ENCODE measurements around the gene SCN9A. TPM values are rescaled to one million over a fixed set of nuclear protein-coding genes. Genes with fewer than 3 reads are reported as not detected.

The SCN9A gene
- total RNA-seq, 3 donors from 2014 or later (not counting 1 experiment from before 2014, with no cell fraction given) = 0.28 to 1.4 (median 0.39) TPM

GRCh38 chr2:166293984-166294383 lies 81.8 kb downstream of the SCN9A start:
- ATAC-seq = no peak
- Histone ChIP-seq H3K27me3 (ENCODE audit: control insufficient read depth, insufficient read depth, low read length) (no peaks in the 10 kb centered on the region), H3K4me3 (ENCODE audit: low read length) (no peak overlapping the region), H3K27ac (ENCODE audit: low read length) (no peak overlapping the region), H3K4me1 (ENCODE audit: control insufficient read depth, insufficient read depth, low read length) (no peaks in the 10 kb centered on the region), H3K36me3 (ENCODE audit: control insufficient read depth, insufficient read depth, low read length) (no peaks in the 10 kb centered on the region), H3K9me3 (ENCODE audit: control insufficient read depth, insufficient read depth, low read length) (no peaks in the 10 kb centered on the region)
- intact Hi-C loops (cut with micrococcal nuclease) = no loop called here
- Mint-ChIP-seq H3K27me3 (ENCODE audit: low read depth in 2 of 2) (no peaks in the 10 kb centered on the region), H3K4me1 (no peaks in the 10 kb centered on the region), H3K36me3 (no peaks in the 10 kb centered on the region), H3K4me3 (no peak overlapping the region), H3K27ac (no peak overlapping the region), H3K9me3 (peaks cover 13 to 15% of the 10 kb centered on the region in 2 donors)
- no peak for TF ChIP-seq CTCF (IDR thresholded peaks at IDR 0.05)
- no CpG with 5 or more reads among the region's 1 CpG for WGBS (ENCODE audit: insufficient coverage)
- no peak for DNase-seq

GRCh38 chr2:166285215-166285614 lies 90.5 kb downstream of the SCN9A start:
- no peaks in the 10 kb centered on the region for H3K9me3 ChIP-seq (ENCODE audit: control insufficient read depth, insufficient read depth, low read length)

GRCh38 chr2:166284359-166284758 lies 91.4 kb downstream of the SCN9A start:
- no peaks in the 10 kb centered on the region for H3K9me3 ChIP-seq (ENCODE audit: control insufficient read depth, insufficient read depth, low read length)
- no peaks in the 10 kb centered on the region for H3K36me3 ChIP-seq (ENCODE audit: control insufficient read depth, insufficient read depth, low read length)
- no peaks in the 10 kb centered on the region for H3K4me1 ChIP-seq (ENCODE audit: control insufficient read depth, insufficient read depth, low read length)
- ATAC-seq (no peak), DNase-seq (no peak)
- intact Hi-C loops (cut with micrococcal nuclease) = no loop called here
- Mint-ChIP-seq H3K27me3 (ENCODE audit: low read depth in 2 of 2) (no peaks in the 10 kb centered on the region), H3K27ac (no peak overlapping the region), H3K36me3 (no peaks in the 10 kb centered on the region), H3K9me3 (peaks cover 0 to 2% of the 10 kb centered on the region in 2 donors), H3K4me1 (no peaks in the 10 kb centered on the region), H3K4me3 (no peak overlapping the region)
- TF ChIP-seq CTCF (IDR thresholded peaks at IDR 0.05) = no peak
- H3K27ac ChIP-seq (ENCODE audit: low read length) = no peak overlapping the region
- WGBS (ENCODE audit: insufficient coverage) = 86% methylated on average over 9 of the region's 9 CpGs
- H3K4me3 ChIP-seq (ENCODE audit: low read length) = no peak overlapping the region
- H3K27me3 ChIP-seq (ENCODE audit: control insufficient read depth, insufficient read depth, low read length) = no peaks in the 10 kb centered on the region

More at GRCh38 chr2:166285215-166285614, 90.5 kb downstream of the SCN9A start:
- Histone ChIP-seq H3K4me1 (ENCODE audit: control insufficient read depth, insufficient read depth, low read length) (no peaks in the 10 kb centered on the region), H3K4me3 (ENCODE audit: low read length) (no peak overlapping the region), H3K36me3 (ENCODE audit: control insufficient read depth, insufficient read depth, low read length) (no peaks in the 10 kb centered on the region), H3K27ac (ENCODE audit: low read length) (no peak overlapping the region), H3K27me3 (ENCODE audit: control insufficient read depth, insufficient read depth, low read length) (no peaks in the 10 kb centered on the region)
- intact Hi-C loops (cut with micrococcal nuclease) = no loop called here
- peaks cover 0 to 4% of the 10 kb centered on the region in 2 donors for H3K9me3 Mint-ChIP-seq
- no peak overlapping the region for H3K27ac Mint-ChIP-seq
- no peaks in the 10 kb centered on the region for H3K27me3 Mint-ChIP-seq (ENCODE audit: low read depth in 2 of 2)
- H3K4me3 Mint-ChIP-seq = no peak overlapping the region
- no peak for ATAC-seq
- no peaks in the 10 kb centered on the region for H3K4me1 Mint-ChIP-seq
- no peak for TF ChIP-seq CTCF (IDR thresholded peaks at IDR 0.05)
- DNase-seq = no peak
- no peaks in the 10 kb centered on the region for H3K36me3 Mint-ChIP-seq

GRCh38 chr2:166282154-166282553 lies 93.6 kb downstream of the SCN9A start:
- no peak for DNase-seq
- H3K27me3 ChIP-seq (ENCODE audit: control insufficient read depth, insufficient read depth, low read length) = no peaks in the 10 kb centered on the region
- H3K9me3 Mint-ChIP-seq = peaks cover 0 to 3% of the 10 kb centered on the region in 2 donors
- no peak for TF ChIP-seq CTCF (IDR thresholded peaks at IDR 0.05)
- H3K27ac ChIP-seq (ENCODE audit: low read length) = no peak overlapping the region
- no peaks in the 10 kb centered on the region for H3K27me3 Mint-ChIP-seq (ENCODE audit: low read depth in 2 of 2)
- intact Hi-C loops (cut with micrococcal nuclease) = no loop called here
- no peak overlapping the region for H3K4me3 Mint-ChIP-seq
- H3K36me3 ChIP-seq (ENCODE audit: control insufficient read depth, insufficient read depth, low read length) = no peaks in the 10 kb centered on the region
- no peaks in the 10 kb centered on the region for H3K4me1 Mint-ChIP-seq
- H3K27ac Mint-ChIP-seq = no peak overlapping the region
- H3K9me3 ChIP-seq (ENCODE audit: control insufficient read depth, insufficient read depth, low read length) = no peaks in the 10 kb centered on the region
- H3K4me3 ChIP-seq (ENCODE audit: low read length) = no peak overlapping the region
- ATAC-seq = no peak
- no peaks in the 10 kb centered on the region for H3K36me3 Mint-ChIP-seq
- H3K4me1 ChIP-seq (ENCODE audit: control insufficient read depth, insufficient read depth, low read length) = no peaks in the 10 kb centered on the region
